GM13976 (cell line): ENCODE measurements around the gene HABP2.

ENCODE experiments used
- DNase-seq: peaks from one replicate; pipeline ENCODE4 v3.0.0; 2012; ENCODE audit warnings: low spot score
- in situ Hi-C: fragments of 300-500 bp; cut with MboI; formaldehyde crosslinking; loops from one replicate; pipeline ENCODE4 v1.12.0; 2022; ENCODE audit warnings: low sequenced_read_pairs, mixed read lengths, inconsistent platforms; ENCODE audit not compliant: unreplicated experiment
- TF ChIP-seq, protein P1 (sequence below): IDR thresholded peaks from 2 replicates; pipeline ENCODE4 v1.5.1; 2012; ENCODE audit warnings: borderline replicate concordance, mild to moderate bottlenecking; ENCODE audit not compliant: insufficient read depth; ENCODE audit errors: extremely low read depth, missing control alignments, control extremely low read depth

Gene HABP2

GRCh38 chr10:113565364-113565763 is 12.5 kb downstream of the HABP2 start:
- no peak for DNase-seq
- TF ChIP-seq, protein P1, sequence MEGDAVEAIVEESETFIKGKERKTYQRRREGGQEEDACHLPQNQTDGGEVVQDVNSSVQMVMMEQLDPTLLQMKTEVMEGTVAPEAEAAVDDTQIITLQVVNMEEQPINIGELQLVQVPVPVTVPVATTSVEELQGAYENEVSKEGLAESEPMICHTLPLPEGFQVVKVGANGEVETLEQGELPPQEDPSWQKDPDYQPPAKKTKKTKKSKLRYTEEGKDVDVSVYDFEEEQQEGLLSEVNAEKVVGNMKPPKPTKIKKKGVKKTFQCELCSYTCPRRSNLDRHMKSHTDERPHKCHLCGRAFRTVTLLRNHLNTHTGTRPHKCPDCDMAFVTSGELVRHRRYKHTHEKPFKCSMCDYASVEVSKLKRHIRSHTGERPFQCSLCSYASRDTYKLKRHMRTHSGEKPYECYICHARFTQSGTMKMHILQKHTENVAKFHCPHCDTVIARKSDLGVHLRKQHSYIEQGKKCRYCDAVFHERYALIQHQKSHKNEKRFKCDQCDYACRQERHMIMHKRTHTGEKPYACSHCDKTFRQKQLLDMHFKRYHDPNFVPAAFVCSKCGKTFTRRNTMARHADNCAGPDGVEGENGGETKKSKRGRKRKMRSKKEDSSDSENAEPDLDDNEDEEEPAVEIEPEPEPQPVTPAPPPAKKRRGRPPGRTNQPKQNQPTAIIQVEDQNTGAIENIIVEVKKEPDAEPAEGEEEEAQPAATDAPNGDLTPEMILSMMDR = no peak
- in situ Hi-C loops = no loop called here

- TF ChIP-seq, protein P1 = no peak
- DNase-seq = no peak
- in situ Hi-C loops = no loop called here
These were observed 14.0 kb downstream of the HABP2 start for GRCh38 chr10:113566888-113567287.

DNA sequence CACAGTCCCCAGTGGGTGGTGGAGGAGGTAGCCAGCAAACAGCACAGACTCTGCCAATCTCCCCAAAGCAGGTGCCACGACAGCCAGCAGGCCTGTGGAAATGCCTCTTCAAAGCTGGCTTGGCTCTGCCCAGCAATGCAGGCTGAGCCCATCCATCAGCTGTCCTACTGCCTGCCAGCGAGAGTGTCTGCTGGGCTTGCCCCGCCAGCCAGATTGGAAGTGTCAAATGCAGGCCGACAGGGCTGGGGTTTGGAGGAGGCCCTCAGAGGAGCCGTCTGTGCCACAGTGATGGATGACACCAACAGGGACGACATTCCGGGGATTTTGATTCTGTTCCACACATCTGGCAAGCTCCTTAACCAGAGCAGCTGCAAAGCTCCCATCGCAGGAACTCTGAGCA is 16.7 kb downstream of the HABP2 start:
- TF ChIP-seq, protein P1 = no peak
- in situ Hi-C loops = no loop called here
- DNase-seq = no peak

DNA sequence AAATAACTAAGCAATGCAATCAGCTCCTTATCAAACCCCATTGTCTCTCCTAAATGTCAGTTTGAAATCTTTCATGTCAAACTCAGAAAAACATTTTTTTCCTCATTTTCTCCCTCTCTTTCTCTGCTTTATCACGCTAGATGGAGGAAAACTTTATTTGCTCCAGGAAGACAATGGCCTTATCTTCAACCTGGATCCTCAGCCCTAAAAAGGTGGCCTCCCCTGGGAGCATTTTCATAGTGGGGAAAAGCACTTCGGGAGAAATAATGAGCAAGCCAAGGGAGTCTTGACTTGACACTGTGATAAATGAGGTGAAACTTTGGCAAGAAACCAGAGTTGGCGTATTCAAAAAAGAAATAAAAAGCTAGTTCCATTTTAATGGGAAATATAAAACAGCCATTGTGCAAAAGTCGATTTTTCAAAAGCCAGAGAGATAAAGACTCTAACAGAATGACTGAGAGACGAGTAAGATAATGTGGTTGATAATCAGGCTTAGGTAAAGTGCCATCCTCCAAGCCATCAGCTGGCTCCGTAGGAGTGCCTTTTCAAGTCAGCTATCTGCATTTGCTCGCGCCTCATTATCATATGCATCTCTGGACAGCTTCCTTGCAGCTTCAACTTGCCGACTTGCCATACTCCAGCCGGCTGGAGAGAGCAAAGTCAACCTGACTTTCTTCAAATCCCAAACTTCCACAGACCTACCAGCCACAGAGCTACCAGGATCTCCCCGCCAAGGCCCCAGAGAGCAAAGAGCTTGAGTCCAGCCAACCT is 19.9 kb downstream of the HABP2 start:
- DNase-seq = no peak
- in situ Hi-C loops = no loop called here
- TF ChIP-seq, protein P1 = no peak

DNA sequence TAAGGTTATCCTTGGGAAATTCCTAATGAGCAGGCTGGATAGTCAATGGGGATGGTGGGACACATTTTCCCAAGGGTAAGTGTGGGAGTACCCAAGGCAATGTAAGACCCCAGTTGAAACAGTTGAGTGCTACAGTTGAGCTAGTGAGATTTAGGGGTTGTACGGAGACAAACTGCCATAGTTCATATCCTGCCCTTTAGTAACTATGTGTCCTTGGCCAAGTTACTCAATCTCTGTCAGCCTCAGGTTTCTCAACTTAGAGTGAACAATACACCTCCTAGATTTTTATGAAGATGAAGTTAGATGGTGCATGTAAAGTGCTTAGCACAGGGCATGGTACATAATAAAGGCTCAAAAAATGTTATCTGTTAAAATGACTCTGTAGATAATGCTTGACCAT is 20.5 kb downstream of the HABP2 start:
- TF ChIP-seq, protein P1 = no peak
- no peak for DNase-seq
- in situ Hi-C loops = no loop called here

DNA sequence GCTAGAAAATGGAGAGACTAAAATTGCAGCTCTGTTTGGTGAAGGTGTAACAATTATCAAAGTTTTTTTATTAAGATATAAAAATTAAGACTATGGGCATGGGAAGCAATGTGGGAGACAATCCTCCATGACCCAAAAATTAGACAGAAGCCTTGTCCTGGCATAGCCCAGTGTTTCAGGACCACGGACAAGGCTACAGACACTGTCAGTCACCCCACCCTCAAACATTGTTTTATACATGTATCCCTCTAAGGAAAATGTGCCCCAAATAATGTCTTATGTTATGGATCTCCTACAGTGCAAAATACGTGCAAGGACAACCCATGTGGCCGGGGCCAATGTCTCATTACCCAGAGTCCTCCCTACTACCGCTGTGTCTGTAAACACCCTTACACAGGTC is 24.0 kb downstream of the HABP2 start:
- no peak for DNase-seq
- TF ChIP-seq, protein P1 = no peak
- in situ Hi-C loops = no loop called here

DNA sequence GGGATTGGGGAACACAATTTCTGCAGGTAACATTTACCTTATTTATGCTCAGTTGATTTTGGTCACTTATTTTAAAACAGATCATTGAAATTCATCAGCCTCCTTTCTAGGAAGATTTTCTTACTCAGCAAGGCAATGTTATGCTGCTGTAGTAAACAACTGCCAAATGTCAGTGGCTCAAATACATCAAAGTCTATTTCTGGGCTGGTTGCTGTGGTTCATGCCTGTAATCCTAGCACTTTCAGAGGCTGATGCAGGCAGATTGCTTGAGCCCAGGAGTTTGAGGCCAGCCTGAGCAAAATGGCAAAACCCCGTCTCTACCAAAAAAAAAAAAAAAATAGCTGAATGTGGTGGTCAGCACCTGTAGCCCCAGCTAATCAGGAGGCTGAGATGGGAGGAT is 25.9 kb downstream of the HABP2 start:
- TF ChIP-seq, protein P1 = no peak
- in situ Hi-C loops = no loop called here
- DNase-seq = no peak
